ENCODE results near the gene NUAK1.

Gene NUAK1

DNA sequence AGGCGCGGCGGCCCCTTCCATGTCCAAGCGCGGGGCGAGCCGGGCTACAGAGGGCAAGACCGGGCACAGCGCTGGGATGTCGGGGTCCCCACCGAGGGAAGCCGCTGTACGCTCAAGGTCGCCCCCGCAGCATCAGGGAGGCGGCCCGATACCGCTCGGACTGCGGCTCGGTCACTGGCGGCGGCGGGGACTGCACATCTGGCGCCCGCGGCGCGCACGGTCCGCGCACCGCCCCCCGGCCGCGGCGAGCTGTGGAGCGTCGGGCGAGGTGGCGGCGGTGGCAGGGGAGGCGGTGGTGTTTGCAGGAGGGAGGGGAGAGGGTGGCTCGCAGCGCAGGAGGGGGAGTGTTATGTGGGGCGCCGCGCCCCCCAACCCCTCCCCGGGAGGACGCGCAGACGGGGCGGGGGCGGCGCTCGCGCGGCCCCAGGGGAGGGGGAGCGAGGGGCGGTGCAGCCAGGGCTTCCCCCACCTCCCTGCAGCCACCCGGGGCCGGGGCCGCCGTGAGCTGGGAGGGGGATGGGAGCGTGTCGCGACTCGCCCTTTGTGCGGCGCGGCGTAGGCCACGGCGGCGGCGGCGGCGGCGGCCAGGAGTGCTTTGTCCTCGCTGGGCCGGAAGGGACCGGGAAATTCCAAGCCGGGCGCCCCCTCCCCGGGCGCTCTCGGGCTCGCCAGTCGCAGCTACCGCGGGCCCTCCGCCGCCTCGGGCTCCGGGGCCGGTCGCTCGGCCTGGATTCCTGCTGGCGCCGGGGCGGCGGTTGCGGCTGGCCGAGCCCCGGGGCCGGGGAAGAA is at the start of gene NUAK1:
TSS of gene NUAK1 (minus strand) at position 322 of the 789 bp plus-strand sequence. CDS start at position 21, 301 bp downstream.
- no peak for DNase-seq

DNA sequence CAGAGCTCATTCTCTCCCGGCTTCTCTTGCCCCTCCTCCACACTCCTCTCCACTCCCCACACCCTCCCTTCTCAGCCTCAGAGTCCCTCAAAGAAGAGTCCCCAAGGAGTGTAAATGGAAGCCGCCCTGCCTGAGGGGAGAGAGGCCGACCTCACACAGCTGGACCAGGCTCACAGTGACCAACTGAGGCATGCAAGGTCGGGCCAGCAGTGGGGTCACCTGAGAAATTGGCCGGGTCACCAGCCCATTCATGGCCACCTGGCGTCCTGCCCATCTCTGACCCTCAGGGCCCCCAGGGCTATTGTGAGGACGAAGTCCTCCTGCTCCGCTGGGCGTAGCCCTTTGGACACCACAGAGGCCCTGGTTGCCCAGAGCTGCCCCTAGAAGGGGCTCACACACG is 49.5 kb upstream of the NUAK1 start:
- no peak for DNase-seq

DNA sequence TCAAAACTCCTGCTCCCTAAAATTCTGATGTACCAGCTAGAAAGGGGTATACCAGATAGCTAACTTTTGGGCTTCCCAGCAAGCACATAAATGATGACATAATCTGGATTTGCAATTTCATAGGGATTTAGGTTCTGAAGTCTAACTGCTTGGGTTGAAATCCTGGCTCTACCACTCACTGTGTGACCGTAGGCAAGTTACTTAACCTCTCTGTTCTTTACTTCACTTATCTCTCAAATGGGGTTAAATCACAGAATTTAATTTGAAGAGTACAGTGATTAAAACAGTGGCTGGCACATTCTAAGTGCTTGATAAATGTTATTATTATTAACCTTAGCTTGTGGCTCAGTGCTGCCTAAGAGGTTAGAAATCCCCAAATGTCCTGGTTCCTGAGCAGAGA is 49.1 kb upstream of the NUAK1 start:
- DNase-seq: no peak

DNA sequence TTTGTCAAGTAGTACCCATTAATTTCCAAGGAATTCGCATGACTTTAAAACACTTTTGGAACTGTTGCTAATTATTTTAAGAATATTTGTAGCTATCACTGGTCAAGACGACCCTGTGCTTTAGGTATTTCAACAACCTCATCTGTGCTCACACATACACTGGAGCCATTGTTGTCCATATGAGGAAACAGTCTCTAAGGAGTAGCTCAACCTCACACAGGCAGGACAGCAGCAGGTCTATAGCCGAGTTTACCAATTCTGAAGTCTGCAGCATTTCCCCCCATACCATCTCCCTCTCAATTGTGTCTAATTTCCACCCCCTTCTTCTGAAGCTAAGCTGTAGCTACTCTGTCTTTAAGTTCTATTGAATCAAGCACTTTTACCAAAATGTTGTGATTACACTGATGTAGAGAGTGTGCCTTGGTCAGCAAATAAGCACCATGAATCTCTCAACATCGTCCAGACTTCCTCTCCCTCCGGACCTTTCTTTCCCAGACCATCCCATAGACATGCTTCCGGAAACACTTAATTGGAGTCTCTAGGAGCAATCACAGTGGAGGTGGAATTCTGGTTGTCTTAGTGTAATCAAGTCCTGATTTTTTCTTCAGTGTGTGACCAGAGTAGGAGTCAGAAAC is 48.5 kb upstream of the NUAK1 start:
- DNase-seq: no peak

DNA sequence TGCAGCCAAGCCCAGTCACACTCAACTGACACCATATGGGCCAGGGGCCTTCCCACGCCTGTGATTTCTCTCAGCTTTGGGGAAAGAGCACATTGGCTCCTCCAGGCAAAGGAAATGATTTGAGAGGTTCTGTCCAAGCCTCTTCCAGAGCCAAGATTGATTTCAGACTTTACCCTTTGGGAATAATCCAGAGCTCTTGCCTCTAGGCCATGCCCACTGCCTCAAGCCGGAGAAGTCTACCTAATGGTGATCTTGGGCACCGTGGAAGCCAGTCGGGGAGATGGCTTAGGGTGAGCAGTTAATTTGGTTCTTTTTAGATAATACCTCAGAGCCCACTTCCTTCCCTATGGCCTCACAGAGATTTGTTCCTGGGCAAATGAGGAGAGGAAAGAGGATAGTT is 45.0 kb upstream of the NUAK1 start:
- no peak for DNase-seq

DNA sequence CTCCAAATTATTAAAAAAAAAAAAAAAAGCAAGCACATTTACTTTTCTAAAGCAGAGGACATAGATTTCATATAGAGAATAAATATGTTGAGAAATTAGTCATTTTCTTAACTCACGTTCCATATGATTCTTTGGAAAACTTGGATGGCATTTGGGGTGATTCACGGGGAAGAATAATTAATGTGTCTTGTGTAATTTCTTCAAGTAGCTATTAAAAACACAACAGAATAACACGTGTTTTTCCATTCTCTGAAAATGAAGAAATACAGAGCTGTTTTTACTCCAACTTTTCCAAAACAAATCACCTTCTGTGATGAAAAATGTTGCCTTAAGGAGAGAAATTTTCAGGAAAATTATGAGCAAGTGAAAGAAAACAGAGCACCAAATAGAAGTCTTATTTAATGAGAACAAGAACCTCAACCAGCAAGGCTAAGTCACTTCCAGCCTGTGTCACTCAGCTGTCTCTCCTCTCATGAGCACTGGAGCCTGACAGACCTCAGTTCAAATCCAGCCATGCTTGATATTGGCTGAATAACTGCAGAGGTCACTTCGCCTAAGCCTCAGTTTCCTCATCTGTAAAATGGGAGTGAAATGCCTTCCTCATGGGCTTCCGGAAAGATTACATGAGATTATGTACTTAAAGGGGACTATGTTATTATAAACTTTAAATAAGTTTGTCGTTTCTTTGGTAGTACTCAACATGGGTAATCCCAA is 42.8 kb upstream of the NUAK1 start:
- no peak for DNase-seq

DNA sequence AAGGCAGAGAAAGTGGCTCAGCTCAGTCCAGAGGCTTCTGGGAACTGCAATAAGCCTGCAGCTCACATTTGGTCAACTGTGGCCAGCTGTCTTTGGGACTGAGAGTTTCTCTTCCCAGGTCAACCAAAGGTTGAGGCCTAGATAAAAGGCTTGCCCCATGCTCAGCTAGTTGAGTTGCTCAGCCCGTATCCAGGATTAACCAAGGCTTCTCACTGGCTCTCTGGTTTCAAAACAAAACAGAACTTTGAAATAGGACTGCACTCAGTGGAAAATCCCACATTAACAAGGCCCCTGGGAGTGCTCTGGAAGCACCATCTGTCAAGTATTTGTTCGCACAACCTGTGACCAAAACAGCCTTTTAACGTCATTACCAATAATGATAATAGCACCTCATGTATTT is 40.3 kb upstream of the NUAK1 start:
- no peak for DNase-seq

DNA sequence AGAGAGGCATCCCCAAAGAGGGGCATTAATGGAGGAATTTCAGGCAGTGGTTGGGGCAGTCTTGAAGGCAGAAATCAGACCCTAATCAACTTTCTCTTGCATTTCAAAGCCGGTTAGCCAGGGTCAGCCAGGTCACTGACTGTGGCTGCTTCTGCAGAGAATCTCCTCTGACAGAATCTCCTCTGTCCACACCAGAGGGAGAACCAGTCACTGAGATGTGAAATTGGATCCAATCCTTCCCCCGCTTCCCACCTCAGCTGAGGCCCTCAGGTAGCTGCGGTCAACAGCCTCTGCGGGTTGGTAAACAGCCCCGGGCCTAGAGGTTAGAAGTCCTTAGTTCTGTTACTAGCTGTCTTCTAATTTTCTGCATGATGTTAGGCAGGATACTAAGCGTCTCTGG is 39.8 kb upstream of the NUAK1 start:
- no peak for DNase-seq

DNA sequence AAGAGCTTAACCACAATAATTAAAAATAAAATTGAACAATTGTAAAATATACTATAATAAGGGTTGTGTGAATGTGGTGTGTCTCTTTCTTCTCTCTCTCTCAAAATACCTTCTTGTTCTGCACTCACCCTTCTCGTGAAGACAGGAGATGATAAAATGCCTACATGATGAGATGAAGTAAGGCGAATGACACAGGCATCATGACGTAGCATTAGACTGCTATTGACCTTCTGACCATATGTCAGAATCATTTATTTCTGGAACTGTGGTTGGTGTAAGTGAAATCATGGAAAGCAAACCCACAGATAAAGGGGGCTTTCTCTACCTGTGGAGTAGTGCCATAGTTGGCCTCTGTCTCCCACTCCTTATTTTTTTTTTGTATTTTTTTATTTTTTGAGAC is 37.8 kb upstream of the NUAK1 start:
- no peak for DNase-seq

DNA sequence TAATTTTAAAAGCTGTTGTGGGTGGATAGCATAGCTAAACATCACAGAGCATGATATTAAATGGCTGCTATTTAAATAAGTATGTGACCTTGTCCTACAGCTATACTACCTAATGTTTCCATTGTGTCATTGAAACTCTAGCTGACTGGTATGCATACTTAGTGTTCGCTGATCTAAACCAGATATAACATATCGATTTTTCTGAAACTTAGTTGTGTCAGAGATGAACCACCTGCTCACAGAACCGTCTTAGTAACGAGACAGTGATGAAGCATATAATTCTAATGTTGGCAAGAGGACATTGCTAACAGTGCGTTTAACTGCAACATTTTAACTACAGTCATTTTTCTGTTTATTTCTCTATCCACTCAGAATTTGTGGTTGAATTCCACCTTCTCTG is 36.1 kb upstream of the NUAK1 start:
- no peak for DNase-seq

DNA sequence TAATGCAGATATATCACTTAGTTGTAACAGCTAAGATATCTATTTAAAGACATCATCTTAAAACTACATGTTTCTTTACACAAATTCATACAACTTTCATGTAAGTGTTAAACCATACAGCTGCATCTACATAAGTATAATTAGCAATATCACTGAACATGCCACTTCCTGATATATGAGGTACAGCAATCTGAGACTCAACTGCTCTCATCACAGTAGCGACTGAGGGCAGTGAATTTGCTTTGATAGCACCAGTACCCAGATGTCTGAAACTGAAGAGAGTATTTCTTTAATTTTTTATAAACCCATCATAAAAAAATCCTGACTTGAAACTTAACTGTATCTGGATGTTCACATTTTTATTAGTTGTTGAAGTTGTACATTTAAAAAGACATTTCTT is 34.7 kb upstream of the NUAK1 start:
- no peak for DNase-seq

DNA sequence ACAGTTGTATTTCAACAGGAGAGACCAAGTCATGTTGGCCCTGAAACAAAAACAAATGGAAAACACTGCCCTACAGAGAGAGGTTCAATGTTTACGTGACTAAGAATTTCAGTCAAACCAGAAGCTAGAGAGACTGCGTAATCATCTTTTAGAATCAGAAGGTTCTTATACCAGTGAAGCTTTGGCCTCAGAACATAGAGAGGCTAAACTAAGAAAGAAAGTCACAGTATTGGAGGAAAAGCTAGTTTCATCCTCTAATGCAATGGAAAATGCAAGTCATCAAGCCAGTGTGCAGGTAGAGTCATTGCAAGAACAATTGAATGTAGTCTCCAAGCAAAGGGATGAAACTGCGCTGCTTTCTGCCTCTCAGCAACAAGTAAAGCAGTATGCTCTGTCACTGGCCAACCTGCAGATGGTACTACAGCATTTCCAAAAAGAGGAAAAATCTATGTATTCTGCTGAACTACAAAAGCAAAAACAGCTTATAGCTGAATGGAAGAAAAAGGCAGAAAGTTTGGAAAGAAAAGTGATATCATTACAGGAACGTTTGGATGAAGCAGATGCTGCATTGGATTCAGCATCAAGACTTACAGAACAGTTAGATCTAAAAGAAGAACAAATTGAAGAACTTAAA is 32.5 kb upstream of the NUAK1 start:
- no peak for DNase-seq

DNA sequence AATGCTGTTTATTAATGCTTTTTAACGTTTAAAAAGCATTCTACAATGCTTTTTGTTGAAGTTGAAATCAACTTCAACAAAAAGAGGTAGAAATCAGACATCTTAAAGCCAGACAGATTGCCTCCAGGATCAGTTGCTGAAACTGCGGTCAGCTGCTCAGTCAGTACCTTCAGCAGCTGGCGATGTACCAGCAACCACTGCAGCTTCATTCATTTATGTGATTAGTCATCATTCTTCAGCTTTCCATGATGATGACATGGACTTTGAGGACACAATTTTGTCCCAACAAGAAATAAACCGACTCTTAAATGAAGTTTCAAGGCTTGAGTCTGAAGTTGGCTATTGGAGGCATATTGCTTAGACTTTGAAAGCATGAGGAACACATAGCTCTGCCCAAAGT is 31.5 kb upstream of the NUAK1 start:
- DNase-seq: no peak

DNA sequence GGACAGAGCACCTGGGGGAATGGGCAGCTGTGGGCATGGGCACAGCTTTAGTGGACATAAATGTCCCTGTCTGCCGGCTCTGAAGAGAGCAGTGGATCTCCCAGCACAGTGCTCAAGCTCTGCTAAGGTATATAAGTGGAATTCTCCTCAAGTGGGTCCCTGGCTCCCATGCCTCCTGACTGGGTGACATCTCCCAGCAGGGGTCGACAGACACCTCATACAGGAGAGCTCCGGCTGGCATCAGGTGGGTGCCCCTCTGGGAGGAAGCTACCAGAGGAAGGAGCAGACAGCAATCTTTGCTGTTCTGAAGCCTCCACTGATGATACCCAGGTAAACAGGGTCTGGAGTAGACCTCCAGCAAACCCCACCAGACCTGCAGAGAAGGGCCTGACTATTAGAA is 25.0 kb upstream of the NUAK1 start:
- DNase-seq: no peak

DNA sequence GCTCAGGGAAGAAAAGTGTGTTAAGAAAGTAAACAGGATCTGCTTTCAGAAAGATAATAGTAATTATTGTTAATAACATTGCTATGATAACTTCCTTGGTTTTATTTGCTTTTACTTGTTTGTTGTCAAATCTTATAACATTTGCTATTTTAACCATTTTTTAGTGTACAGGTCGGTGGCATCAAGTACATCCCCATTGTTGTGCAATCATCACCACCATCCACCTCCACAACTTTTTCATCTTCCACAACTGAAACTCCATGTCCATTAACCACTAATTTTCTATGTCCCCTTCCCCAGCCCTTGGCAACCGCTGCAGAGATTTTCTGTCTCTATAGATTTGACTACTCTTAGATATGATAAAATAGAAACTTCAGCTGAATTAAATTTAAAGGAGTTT is 22.7 kb upstream of the NUAK1 start:
- DNase-seq: no peak

DNA sequence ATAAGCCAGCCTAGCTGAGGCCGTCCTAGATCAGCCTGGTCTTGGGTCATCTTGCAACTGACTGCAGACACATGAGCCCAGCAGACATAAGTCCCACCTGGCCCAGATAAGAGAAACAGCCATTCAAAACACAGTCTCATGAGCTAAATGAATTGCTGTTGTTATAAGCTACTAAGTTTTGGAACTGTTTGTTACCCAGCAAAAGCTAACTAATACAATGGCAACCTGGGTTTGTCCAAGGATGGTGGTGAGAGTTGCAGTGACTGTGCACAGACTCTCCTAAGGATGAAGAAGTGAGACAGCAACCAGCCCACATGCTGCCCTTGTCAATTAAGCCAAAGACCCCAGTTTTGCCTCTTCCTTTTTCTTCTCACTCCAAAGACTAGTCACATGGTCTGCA is 22.2 kb upstream of the NUAK1 start:
- DNase-seq: no peak

DNA sequence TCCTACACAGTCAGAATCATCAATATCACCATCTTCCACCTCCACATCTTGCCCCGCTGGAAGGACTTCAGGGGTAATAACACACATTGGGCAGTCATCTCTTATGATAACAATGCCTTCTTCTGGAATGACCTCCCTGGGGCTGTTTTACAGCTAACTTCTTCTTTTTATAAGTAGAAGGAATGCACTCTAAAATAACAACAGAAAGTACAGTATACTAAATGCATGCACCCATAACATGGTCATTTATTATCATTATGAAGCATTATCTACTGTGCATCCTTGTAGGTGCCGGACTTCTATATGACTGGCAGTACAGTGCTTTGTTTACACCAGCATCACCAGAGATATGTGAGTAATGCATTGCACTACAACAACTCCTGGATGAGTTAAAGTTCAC is 19.0 kb upstream of the NUAK1 start:
- DNase-seq: no peak

DNA sequence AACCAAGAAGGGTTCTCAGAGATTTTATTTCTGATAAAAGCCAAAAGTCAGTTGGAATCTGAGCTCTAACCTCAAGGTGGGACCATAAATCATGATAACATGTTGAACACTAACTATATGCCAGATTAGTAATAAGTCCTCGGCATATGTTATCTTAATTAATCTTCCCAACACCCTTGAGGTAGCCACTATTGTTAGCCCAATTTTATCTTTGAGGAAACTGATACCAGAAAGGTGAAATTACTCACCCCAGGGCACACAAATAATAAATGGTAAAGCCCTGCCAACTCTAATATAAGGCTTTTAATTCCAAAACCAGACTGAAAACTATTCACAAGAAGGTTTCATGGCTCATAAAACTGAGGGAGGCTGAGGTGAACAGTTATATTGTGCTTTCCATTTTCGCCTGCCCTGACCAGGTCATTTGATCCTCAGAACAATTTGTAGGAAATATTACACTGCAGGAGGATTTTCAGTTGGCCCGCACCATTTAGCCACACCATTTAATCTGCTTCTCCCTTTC is 16.1 kb upstream of the NUAK1 start:
- no peak for DNase-seq

DNA sequence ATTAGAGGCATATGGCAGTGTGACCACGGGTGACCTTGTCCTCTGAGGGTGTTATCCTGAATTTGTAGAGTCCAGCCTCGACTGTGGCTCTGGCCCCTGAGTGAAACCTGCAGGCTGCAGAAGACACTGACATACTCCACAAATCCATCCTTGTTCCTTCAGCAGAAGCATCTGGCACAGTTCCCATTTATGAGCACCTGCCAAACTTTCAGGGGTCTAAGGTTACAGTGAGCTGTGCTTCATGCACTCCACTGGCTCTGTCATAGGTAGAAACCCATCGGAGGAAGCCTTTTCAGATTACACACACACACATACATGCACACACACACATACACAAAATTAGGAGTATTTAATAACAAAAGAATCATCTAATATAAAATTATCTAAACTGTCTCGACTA is 13.6 kb upstream of the NUAK1 start:
- no peak for DNase-seq

DNA sequence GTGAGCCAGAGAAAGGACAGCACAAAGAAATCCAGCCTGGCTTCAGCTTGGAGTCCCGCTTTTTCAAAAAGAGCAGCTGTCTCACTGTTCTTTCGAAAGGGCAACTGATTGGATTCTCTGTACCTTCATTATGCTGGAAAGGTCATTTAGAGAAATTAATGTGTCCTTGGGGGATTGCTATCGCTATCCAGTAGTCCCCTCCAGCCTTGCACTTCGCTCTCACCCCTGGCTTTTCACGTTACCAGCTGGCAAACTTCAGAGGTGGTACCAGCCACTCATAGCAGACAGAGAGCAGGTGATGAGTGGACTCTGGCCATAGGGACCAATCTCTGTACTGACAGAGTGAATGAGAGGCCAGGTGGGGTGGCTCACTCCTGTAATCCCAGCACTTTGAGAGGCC is 11.8 kb upstream of the NUAK1 start:
- no peak for DNase-seq

DNA sequence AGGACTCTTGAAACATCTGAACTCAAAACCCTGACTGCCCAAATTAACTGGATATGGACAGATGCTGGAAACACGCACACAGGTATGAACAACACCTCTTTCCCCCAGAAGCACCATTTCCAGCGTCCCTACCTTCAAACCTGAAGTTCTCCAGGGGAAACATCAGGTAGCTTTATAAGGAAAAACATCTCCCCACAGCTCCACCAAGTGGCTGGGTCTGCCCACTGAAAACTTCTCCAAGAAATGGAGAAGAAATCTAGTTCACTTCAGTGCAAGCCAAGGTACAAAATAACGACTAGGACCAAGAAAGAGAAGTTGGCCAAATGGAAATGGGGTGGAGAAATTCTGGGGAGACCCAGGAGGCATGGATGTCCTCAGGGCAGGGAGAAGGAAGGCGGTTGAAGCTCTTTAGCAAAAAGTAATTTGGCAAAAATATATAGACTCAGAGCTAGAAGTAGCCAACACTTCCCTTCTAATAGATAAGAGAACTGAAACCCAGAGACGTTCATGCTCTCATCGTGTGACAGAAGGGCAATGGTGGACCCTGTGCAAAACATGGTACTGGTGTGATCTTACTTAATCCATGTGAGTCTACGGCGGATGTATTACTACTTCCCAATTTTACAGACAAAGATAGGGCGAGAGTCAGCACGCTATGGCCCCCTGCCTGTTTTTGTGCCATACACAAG is 10.5 kb upstream of the NUAK1 start:
- no peak for DNase-seq

DNA sequence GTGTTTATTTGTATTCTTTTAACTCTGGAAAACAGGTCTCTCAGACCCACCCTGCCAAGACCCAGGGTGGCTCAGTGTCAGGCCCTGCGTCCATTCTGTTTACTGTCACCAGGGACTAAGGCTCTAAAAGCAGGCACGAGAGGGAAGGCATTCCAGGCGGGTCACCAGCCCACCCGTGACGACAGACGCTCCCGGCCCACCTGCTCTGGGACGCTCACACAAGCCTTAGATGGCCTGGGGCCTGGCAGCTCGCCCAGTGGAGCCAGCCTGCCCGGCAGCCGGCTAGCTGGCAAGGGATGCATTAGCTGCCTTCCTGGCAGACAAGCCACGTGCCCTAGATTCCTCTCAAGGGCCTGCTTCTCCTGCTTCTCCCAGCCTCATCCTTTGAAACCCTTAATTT is 9.2 kb upstream of the NUAK1 start:
- no peak for DNase-seq

DNA sequence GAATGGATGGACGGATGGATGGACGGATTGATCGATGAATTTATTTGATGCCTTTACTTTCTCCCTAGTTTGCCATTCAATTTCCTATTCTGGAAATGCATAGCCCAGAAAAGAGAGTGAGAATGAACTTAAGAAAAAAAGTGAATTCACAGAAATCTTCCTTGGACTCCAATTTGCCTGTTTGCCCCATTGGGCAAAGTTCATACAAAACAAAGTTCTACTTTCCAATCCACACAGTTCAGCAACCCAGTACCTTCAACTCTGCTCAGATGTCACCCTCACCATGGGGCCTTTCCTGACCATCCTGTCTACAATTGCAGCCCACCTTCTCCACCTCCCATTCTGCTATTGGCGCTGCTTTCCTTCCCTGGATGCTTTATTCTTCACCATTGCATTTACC is 8.2 kb upstream of the NUAK1 start:
- no peak for DNase-seq

Data from AML-193 (cell line).